ENCODE data around the gene GNG13.

Gene GNG13

DNA sequence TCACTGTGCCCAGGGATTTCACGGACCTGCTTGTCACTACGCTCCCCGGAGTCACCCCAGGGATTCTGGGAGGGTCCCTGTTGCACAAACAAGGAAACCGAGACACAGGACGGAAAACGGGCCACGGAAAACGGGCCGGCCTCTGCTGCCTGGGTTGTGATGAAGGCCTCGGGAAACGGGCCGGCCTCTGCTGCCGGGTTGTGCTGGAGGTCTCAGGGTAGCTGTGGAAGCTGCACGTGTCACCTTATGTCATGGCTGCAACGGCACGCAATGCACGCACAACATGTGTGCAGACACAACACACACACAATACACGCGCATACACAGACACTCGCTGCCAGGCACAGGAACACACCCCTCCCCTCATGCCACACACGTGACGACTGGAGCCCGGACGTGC lies 27.0 kb upstream of the GNG13 start:
- TF ChIP-seq SCRT2 (tag by site-specific recombination; IDR thresholded peaks at IDR 0.05) (no peak), FEZF1 (tag by site-specific recombination; IDR thresholded peaks at IDR 0.05) (no peak), ZNF791 (tag by site-specific recombination; IDR thresholded peaks at IDR 0.05) (no peak), ZNF146 (tag by site-specific recombination; IDR thresholded peaks at IDR 0.05) (no peak), ZNF16 (tag by site-specific recombination; IDR thresholded peaks at IDR 0.05; ENCODE audit: low read depth) (no peak), ZNF155 (tag by site-specific recombination; IDR thresholded peaks at IDR 0.05) (no peak), KLF10 (tag by site-specific recombination; IDR thresholded peaks at IDR 0.05) (no peak), ZNF140 (tag by site-specific recombination; IDR thresholded peaks at IDR 0.05) (no peak), ZNF830 (tag by site-specific recombination; IDR thresholded peaks at IDR 0.05; ENCODE audit: low read depth) (no peak)
- TF ChIP-seq, protein P1, sequence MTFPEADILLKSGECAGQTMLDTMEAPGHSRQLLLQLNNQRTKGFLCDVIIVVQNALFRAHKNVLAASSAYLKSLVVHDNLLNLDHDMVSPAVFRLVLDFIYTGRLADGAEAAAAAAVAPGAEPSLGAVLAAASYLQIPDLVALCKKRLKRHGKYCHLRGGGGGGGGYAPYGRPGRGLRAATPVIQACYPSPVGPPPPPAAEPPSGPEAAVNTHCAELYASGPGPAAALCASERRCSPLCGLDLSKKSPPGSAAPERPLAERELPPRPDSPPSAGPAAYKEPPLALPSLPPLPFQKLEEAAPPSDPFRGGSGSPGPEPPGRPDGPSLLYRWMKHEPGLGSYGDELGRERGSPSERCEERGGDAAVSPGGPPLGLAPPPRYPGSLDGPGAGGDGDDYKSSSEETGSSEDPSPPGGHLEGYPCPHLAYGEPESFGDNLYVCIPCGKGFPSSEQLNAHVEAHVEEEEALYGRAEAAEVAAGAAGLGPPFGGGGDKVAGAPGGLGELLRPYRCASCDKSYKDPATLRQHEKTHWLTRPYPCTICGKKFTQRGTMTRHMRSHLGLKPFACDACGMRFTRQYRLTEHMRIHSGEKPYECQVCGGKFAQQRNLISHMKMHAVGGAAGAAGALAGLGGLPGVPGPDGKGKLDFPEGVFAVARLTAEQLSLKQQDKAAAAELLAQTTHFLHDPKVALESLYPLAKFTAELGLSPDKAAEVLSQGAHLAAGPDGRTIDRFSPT (tag by site-specific recombination; IDR thresholded peaks at IDR 0.05) = no peak
- Histone ChIP-seq H3K36me3 (ENCODE audit: control insufficient read depth in 2 of 2, insufficient read depth in 1 of 2, low read length in 2 of 2) (no peaks in the 10 kb centered on the region), H3K27ac (ENCODE audit: extremely low read depth, low read depth, low read length) (no peak overlapping the region), H3K4me3 (ENCODE audit: low read depth, low read length) (no peak overlapping the region), H3K4me1 (ENCODE audit: control insufficient read depth, insufficient read depth, low read length) (peaks cover 4% of the 10 kb centered on the region; the same call in 1 of the 2 replicates), H3K9me3 (ENCODE audit: control insufficient read depth, insufficient read depth, low read depth, low read length) (no peaks in the 10 kb centered on the region)
- ChIA-PET POLR2A (no interaction called here), CTCF (no interaction called here)

DNA sequence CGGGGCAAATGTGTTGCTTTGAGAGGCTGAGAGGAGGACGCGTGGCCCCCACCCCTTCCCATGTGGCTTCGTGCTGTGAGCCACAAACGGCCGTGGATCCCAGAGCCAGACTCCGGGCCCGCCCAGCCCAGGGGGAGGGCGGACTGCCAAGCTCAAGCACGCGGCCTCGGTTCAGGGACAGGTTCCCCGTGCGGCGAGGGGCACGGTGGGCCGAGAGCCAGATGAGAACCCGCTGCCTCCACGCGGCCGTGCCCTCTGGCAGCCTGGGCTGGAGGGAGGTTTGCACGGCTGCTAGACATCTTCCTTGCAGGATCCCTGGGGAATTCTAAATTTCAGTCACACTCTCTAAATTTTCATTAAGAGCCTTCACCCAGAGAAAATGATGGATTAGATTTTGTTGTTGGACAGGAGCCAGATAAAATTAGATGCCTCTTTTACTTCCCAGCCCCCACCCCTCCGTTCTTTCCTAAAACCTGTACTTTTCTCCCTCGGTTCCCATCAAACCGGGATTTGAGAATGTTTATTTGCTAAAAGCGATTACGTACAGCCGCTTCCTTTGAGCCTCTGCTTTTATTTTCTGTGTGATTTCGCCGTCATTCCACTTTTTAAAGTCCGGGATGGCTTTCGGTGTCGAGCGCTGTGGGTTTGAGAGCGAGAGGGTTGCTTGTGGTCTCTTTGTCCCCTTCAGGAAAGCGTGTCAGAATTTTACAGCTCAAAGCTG lies 25.0 kb upstream of the GNG13 start:
- Histone ChIP-seq H3K36me3 (ENCODE audit: control insufficient read depth in 2 of 2, insufficient read depth in 1 of 2, low read length in 2 of 2) (no peaks in the 10 kb centered on the region), H3K4me1 (ENCODE audit: control insufficient read depth, insufficient read depth, low read length) (peaks cover 4% of the 10 kb centered on the region; the same call in 1 of the 2 replicates), H3K27ac (ENCODE audit: extremely low read depth, low read depth, low read length) (0 out of 2 replicates have a peak overlapping the region, but pooled peaks have one; percentile 31), H3K4me3 (ENCODE audit: low read depth, low read length) (no peak overlapping the region), H3K9me3 (ENCODE audit: control insufficient read depth, insufficient read depth, low read depth, low read length) (no peaks in the 10 kb centered on the region)
- no peak for TF ChIP-seq ZNF112 (tag by site-specific recombination; IDR thresholded peaks at IDR 0.05)
- peak; percentile 29; the same call in 1 of the 2 replicates for TF ChIP-seq KLF1 (tag by site-specific recombination; IDR thresholded peaks at IDR 0.05)
- TF ChIP-seq SP7 (tag by site-specific recombination; IDR thresholded peaks at IDR 0.05) = 0 out of 2 replicates have a peak, but pooled peaks have one; percentile 24
- TF ChIP-seq, protein P2, sequence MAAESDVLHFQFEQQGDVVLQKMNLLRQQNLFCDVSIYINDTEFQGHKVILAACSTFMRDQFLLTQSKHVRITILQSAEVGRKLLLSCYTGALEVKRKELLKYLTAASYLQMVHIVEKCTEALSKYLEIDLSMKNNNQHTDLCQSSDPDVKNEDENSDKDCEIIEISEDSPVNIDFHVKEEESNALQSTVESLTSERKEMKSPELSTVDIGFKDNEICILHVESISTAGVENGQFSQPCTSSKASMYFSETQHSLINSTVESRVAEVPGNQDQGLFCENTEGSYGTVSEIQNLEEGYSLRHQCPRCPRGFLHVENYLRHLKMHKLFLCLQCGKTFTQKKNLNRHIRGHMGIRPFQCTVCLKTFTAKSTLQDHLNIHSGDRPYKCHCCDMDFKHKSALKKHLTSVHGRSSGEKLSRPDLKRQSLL (tag by site-specific recombination; IDR thresholded peaks at IDR 0.05) = peak; percentile 34; the same call in 1 of the 2 replicates
- no peak for TF ChIP-seq ZFHX2 (tag by site-specific recombination; conservative IDR thresholded peaks at IDR 0.05)
- peak; percentile 64 for TF ChIP-seq ZBTB8A (tag by site-specific recombination; IDR thresholded peaks at IDR 0.05)
- peak; percentile 33 for TF ChIP-seq SP2 (tag by site-specific recombination; IDR thresholded peaks at IDR 0.05)
- TF ChIP-seq ZIC2 (tag by site-specific recombination; IDR thresholded peaks at IDR 0.05) = peak; percentile 22; the same call in 1 of the 2 replicates
- TF ChIP-seq BCL11B (tag by site-specific recombination; IDR thresholded peaks at IDR 0.05; ENCODE audit: low read depth) = no peak
- CTCF ChIA-PET = interaction anchor here (0.6 kb wide), 1 partner anchor 217 kb away, joined by 3 read pairs; no protein-coding TSS in a partner anchor
- POLR2A ChIA-PET = no interaction called here

DNA sequence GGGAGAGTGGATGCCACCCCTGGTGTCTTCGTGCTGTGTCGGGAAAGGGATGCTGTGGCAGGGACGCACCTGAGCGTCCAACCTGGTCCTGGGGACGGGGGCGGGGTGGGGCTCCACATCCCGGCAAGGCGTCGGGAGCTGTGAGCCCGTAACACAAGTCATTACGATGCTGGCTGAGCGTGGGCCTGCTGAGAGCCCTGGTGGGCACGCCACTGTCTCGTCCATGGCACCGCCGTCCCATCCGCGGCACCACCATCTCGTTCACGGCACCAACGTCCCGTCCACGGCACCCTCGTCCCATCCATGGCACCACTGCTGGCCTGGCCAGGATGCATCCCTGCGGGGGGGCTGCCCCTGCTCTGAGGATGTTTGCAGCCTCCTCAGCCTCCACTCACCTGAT lies 24.1 kb upstream of the GNG13 start:
- Histone ChIP-seq H3K9me3 (ENCODE audit: control insufficient read depth, insufficient read depth, low read depth, low read length) (no peaks in the 10 kb centered on the region), H3K27ac (ENCODE audit: extremely low read depth, low read depth, low read length) (no peak overlapping the region), H3K4me1 (ENCODE audit: control insufficient read depth, insufficient read depth, low read length) (peaks cover 4% of the 10 kb centered on the region; the same call in 1 of the 2 replicates), H3K36me3 (ENCODE audit: control insufficient read depth in 2 of 2, insufficient read depth in 1 of 2, low read length in 2 of 2) (no peaks in the 10 kb centered on the region), H3K4me3 (ENCODE audit: low read depth, low read length) (no peak overlapping the region)
- ChIA-PET POLR2A (no interaction called here), CTCF (no interaction called here)
- no peak for TF ChIP-seq GLI2 (tag by site-specific recombination; IDR thresholded peaks at IDR 0.05; ENCODE audit: borderline replicate concordance, low read depth)
- TF ChIP-seq, protein P3, sequence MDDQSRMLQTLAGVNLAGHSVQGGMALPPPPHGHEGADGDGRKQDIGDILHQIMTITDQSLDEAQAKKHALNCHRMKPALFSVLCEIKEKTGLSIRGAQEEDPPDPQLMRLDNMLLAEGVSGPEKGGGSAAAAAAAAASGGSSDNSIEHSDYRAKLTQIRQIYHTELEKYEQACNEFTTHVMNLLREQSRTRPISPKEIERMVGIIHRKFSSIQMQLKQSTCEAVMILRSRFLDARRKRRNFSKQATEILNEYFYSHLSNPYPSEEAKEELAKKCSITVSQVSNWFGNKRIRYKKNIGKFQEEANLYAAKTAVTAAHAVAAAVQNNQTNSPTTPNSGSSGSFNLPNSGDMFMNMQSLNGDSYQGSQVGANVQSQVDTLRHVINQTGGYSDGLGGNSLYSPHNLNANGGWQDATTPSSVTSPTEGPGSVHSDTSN (CRISPR knock-in tag; IDR thresholded peaks at IDR 0.05) = no peak
- TF ChIP-seq, protein P4, sequence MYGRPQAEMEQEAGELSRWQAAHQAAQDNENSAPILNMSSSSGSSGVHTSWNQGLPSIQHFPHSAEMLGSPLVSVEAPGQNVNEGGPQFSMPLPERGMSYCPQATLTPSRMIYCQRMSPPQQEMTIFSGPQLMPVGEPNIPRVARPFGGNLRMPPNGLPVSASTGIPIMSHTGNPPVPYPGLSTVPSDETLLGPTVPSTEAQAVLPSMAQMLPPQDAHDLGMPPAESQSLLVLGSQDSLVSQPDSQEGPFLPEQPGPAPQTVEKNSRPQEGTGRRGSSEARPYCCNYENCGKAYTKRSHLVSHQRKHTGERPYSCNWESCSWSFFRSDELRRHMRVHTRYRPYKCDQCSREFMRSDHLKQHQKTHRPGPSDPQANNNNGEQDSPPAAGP (tag by site-specific recombination; IDR thresholded peaks at IDR 0.05) = no peak
- no peak for TF ChIP-seq ZEB2 (tag by site-specific recombination; IDR thresholded peaks at IDR 0.05)

Data from HEK293 (cell line).